ENCODE measurements around the gene GANAB. TPM values are rescaled to one million over a fixed set of nuclear protein-coding genes. Genes with fewer than 3 reads are reported as not detected.
"Not testable (repeated sequence)": the region's sequence is repeated elsewhere in the genome, so short reads cannot be mapped to it uniquely, and the experiment has no call there.

GANAB gene
- total RNA-seq, 1 experiment from 2014 or later = 364 TPM

DNA sequence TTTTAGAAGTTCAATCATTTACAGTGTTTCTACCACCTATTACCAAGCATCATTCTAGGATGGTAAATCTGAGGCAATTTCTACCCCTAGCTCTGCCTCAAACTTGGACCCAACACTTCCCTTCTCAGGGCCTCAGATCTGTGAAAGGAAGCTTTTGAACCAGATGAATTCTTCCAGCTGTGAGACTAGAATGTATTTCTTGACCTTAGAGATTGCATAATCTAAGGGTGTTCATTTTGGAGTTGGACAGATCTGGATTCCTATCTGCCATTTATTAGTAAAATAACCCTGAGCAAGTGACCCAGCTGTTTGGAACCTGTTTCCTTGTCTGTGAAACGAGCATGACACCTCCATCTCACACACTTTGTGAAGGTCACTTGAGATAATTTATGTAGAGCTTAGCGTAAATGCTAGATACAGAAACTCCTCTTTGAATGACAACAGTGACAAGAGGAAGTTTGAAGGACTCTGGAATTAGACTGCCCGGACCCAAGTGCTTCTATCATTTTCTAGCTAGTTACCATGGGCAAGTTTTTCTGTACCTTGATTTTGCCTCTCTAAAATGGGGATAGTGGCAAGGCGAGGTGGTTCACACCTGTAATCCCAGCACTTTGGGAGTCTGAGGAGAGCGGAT is 10.5 kb upstream of the GANAB start:
- Mint-ChIP-seq H3K27me3 (ENCODE audit: insufficient read depth, unreplicated experiment) (no peaks in the 10 kb centered on the region), H3K9me3 (ENCODE audit: unreplicated experiment) (no peaks in the 10 kb centered on the region), H3K27ac (ENCODE audit: low read depth, unreplicated experiment) (no peak overlapping the region), H3K36me3 (ENCODE audit: insufficient read depth, unreplicated experiment) (peaks cover 17% of the 10 kb centered on the region), H3K4me1 (ENCODE audit: insufficient read depth, unreplicated experiment) (peaks cover 14% of the 10 kb centered on the region), H3K4me3 (ENCODE audit: unreplicated experiment) (no peak overlapping the region)
- intact Hi-C loops (cut with micrococcal nuclease) = no loop called here
- TF ChIP-seq, protein P1, sequence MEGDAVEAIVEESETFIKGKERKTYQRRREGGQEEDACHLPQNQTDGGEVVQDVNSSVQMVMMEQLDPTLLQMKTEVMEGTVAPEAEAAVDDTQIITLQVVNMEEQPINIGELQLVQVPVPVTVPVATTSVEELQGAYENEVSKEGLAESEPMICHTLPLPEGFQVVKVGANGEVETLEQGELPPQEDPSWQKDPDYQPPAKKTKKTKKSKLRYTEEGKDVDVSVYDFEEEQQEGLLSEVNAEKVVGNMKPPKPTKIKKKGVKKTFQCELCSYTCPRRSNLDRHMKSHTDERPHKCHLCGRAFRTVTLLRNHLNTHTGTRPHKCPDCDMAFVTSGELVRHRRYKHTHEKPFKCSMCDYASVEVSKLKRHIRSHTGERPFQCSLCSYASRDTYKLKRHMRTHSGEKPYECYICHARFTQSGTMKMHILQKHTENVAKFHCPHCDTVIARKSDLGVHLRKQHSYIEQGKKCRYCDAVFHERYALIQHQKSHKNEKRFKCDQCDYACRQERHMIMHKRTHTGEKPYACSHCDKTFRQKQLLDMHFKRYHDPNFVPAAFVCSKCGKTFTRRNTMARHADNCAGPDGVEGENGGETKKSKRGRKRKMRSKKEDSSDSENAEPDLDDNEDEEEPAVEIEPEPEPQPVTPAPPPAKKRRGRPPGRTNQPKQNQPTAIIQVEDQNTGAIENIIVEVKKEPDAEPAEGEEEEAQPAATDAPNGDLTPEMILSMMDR (IDR thresholded peaks at IDR 0.05; ENCODE audit: unreplicated experiment) = no peak
- DNase-seq (ENCODE audit: unreplicated experiment) = no peak
- no TSS peak for BruUV-seq (replicated peaks)
- ChIA-PET POLR2A (interaction anchor here (0.6 to 6.8 kb wide), 5 partner anchors 8 to 1010 kb away, joined by 3 to 222 read pairs (median 5); partner anchors contain the start of genes C11orf98, CSKMT, GANAB and LBHD1), CTCF (interaction anchor here (0.6 to 1.7 kb wide), 4 partner anchors 10 to 685 kb away, joined by 3 to 4 read pairs (median 3); no protein-coding TSS in a partner anchor)

DNA sequence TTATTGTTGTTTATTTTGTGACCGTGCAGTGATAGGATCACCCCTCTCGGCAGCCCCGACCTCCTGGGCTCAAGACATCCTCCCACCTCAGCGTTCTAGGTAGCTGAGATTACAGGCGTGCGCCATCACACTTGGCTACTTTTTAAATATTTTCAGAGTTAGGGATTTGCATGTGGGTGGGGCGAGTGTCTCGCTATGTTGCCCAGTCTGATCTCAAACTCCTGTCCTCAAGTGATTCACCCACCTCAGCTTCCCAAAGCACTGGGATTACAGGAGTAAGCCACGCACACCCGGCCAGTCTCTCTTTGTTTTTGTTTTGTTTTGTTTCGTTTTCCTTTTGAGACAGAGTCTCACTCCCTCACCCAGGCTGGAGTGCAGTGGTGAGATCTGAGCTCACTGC is 7.9 kb upstream of the GANAB start:
- intact Hi-C loops (cut with micrococcal nuclease) = no loop called here
- H3K36me3 Mint-ChIP-seq (ENCODE audit: insufficient read depth, unreplicated experiment) = peaks cover 12% of the 10 kb centered on the region
- no peak for DNase-seq (ENCODE audit: unreplicated experiment)
- peak overlapping the region; percentile 96 for H3K27ac Mint-ChIP-seq (ENCODE audit: low read depth, unreplicated experiment)
- H3K4me1 Mint-ChIP-seq (ENCODE audit: insufficient read depth, unreplicated experiment) = peaks cover 14% of the 10 kb centered on the region
- H3K4me3 Mint-ChIP-seq (ENCODE audit: unreplicated experiment) = no peak overlapping the region
- TF ChIP-seq, protein P1 (IDR thresholded peaks at IDR 0.05; ENCODE audit: unreplicated experiment) = no peak
- BruUV-seq (replicated peaks) = no TSS peak
- ChIA-PET CTCF (interaction anchor here (0.6 to 1.6 kb wide), 3 partner anchors 42 to 61 kb away, joined by 3 to 7 read pairs (median 3); partner anchors contain the start of genes EML3 and ROM1), POLR2A (interaction anchor here (0.7 to 6.8 kb wide), 8 partner anchors 8 to 178 kb away, joined by 3 to 222 read pairs (median 10); partner anchors contain the start of genes B3GAT3, C11orf98, CSKMT and GANAB)
- H3K27me3 Mint-ChIP-seq (ENCODE audit: insufficient read depth, unreplicated experiment) = no peaks in the 10 kb centered on the region
- no peaks in the 10 kb centered on the region for H3K9me3 Mint-ChIP-seq (ENCODE audit: unreplicated experiment)

DNA sequence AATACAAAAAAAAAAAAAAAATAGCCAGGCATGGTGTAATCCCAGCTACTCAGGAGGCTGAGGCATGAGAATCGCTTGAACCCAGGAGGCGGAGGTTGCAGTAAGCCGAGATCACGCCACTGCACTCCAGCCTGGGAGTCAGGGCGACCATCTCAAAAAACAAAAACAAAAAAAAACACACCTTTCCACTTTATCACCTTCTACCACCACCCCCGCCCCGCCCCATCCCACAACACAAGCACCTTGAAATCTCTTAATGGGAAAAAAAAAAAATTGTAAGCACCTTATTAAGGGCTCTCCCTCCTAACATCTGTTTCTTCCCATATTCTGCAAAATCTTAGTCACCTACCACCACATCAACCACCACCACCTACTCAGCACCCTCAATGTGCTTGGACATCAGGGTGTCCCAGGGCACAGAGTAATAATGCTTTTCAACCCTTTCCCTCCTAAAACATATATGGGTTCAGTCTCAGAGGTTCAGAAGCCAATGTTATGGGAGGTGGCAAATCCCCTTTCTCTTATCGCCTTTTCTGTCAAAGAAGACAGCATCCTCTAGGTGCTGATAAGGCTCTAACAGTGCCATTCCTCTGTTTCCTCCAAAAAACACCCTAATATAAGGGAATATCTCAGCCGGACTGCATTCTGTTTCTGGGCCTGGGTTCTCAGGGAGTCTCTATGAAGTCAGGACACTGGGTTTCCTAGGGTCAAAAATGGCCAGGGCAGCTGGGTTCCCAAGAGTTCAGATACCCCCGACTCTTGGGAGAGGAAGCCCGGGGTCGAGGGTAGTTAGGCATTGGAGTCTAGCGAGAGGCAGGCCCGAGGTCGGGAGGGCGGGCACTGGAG is 6.0 kb upstream of the GANAB start:
- Mint-ChIP-seq H3K27ac (ENCODE audit: low read depth, unreplicated experiment) (peak overlapping the region; percentile 96), H3K9me3 (ENCODE audit: unreplicated experiment) (no peaks in the 10 kb centered on the region), H3K36me3 (ENCODE audit: insufficient read depth, unreplicated experiment) (peaks cover 22% of the 10 kb centered on the region), H3K4me1 (ENCODE audit: insufficient read depth, unreplicated experiment) (peaks cover 14% of the 10 kb centered on the region), H3K4me3 (ENCODE audit: unreplicated experiment) (peak overlapping the region; percentile 93), H3K27me3 (ENCODE audit: insufficient read depth, unreplicated experiment) (no peaks in the 10 kb centered on the region)
- ChIA-PET POLR2A (interaction anchor here (0.7 to 7.1 kb wide), 36 partner anchors 8 to 441 kb away, joined by 3 to 222 read pairs (median 4); partner anchors contain the start of genes AHNAK, B3GAT3, BSCL2 and C11orf98), CTCF (no interaction called here)
- intact Hi-C loops (cut with micrococcal nuclease) = loop anchor here (1.0 kb wide), 1 partner anchor 13 kb away; the partner anchor contains the start of genes C11orf98 and CSKMT
- TSS peak; percentile 71 for BruUV-seq (replicated peaks)
- no peak for DNase-seq (ENCODE audit: unreplicated experiment)
- TF ChIP-seq, protein P1 (IDR thresholded peaks at IDR 0.05; ENCODE audit: unreplicated experiment) = no peak

DNA sequence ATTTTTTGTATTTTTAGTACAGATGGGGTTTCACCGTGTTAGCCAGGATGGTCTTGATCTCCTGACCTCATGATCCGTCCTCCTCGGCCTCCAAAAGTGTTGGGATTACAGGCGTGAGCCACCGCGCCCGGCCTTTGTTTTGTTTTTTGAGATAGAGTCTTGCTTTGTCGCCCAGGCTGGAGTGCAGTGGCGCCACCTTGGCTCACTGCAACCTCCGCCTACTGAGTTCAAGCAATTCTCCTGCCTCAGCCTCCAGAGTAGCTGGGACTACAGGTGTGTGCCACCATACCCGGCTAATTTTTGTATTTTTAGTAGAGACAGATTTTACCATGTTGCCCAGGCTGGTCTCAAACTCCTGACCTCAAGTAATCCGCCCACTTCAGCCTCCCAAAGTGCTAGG is 3.9 kb upstream of the GANAB start:
- Mint-ChIP-seq H3K4me1 (ENCODE audit: insufficient read depth, unreplicated experiment) (peaks cover 14% of the 10 kb centered on the region), H3K36me3 (ENCODE audit: insufficient read depth, unreplicated experiment) (peaks cover 30% of the 10 kb centered on the region), H3K27ac (ENCODE audit: low read depth, unreplicated experiment) (peak overlapping the region; percentile 27)
- H3K4me3 Mint-ChIP-seq (ENCODE audit: unreplicated experiment); H3K9me3 Mint-ChIP-seq (ENCODE audit: unreplicated experiment); intact Hi-C loops (cut with micrococcal nuclease); H3K27me3 Mint-ChIP-seq (ENCODE audit: insufficient read depth, unreplicated experiment); DNase-seq (ENCODE audit: unreplicated experiment); BruUV-seq (replicated peaks): not testable (repeated sequence)
- POLR2A ChIA-PET = interaction anchor here (1.0 to 7.1 kb wide), 7 partner anchors 16 to 156 kb away, joined by 3 to 98 read pairs (median 4); partner anchors contain the start of genes B3GAT3, C11orf98, CSKMT and LBHD1
- CTCF ChIA-PET = interaction anchor here (0.6 to 1.1 kb wide), 3 partner anchors 20 to 44 kb away, joined by 3 to 4 read pairs (median 3); no protein-coding TSS in a partner anchor
